H9 (cell line): ENCODE data around the gene MYBPHL. TPM values are rescaled to one million over a fixed set of nuclear protein-coding genes. Genes with fewer than 3 reads are reported as not detected.

Experiments used
- DNase-seq: peaks from one replicate; pipeline ENCODE4 v3.0.0-alpha.2; 2017
- H2AFZ ChIP-seq: one replicate; pipeline ENCODE4 v1.6.1; 2013; ENCODE audit warnings: mild to moderate bottlenecking, low read length, control low read depth, moderate library complexity
- H2AK5ac ChIP-seq: 2 replicates; pipeline ENCODE4 v1.6.1; 2013; ENCODE audit warnings: low read length, control low read depth, mixed read lengths; ENCODE audit not compliant: insufficient read length
- H2BK120ac ChIP-seq: one replicate; pipeline ENCODE4 v1.6.1; 2013; ENCODE audit warnings: low read depth, mild to moderate bottlenecking, low read length, control low read depth, inconsistent platforms; ENCODE audit not compliant: poor library complexity, severe bottlenecking
- H2BK12ac ChIP-seq: 2 replicates; pipeline ENCODE4 v1.6.1; 2013; ENCODE audit warnings: low read length, control low read depth, mixed read lengths, low read depth; ENCODE audit not compliant: insufficient read length
- H2BK15ac ChIP-seq: 2 replicates; pipeline ENCODE4 v1.6.1; 2013; ENCODE audit warnings: low read depth, low read length, control low read depth
- H2BK20ac ChIP-seq: one replicate; pipeline ENCODE4 v1.6.1; 2013; ENCODE audit warnings: low read depth, mild to moderate bottlenecking, low read length, control low read depth, inconsistent platforms; ENCODE audit not compliant: poor library complexity, severe bottlenecking
- H2BK5ac ChIP-seq: 2 replicates; pipeline ENCODE4 v1.6.1; 2013; ENCODE audit warnings: low read length, control low read depth, mixed read lengths; ENCODE audit not compliant: insufficient read length
- H3K14ac ChIP-seq: 2 replicates; pipeline ENCODE4 v1.6.1; 2013; ENCODE audit warnings: low read length, control low read depth; ENCODE audit not compliant: insufficient read depth
- H3K18ac ChIP-seq: 2 replicates; pipeline ENCODE4 v1.6.1; 2013; ENCODE audit warnings: low read depth, mild to moderate bottlenecking, mixed read lengths, low read length, control low read depth; ENCODE audit not compliant: insufficient read length
- H3K23ac ChIP-seq: 2 replicates; pipeline ENCODE4 v1.6.1; 2013; ENCODE audit warnings: low read length, control low read depth, mixed read lengths, low read depth; ENCODE audit not compliant: insufficient read length
- H3K23me2 ChIP-seq: 2 replicates; pipeline ENCODE4 v1.6.1; 2013; ENCODE audit warnings: low read depth, mild to moderate bottlenecking, mixed read lengths, low read length, control low read depth; ENCODE audit not compliant: insufficient read length, poor library complexity, severe bottlenecking
- H3K27ac ChIP-seq: 2 replicates; pipeline ENCODE4 v1.5.1; 2013; ENCODE audit warnings: low read length, control low read depth, mixed read lengths, low read depth; ENCODE audit not compliant: insufficient read length
- H3K27me3 ChIP-seq: 2 replicates; pipeline ENCODE4 v1.6.1; 2013; ENCODE audit warnings: low read length, control low read depth, inconsistent platforms; ENCODE audit not compliant: insufficient read depth
- H3K4ac ChIP-seq: 2 replicates; pipeline ENCODE4 v1.6.1; 2013; ENCODE audit warnings: low read depth, mild to moderate bottlenecking, control low read depth, inconsistent platforms, low read length, moderate library complexity
- H3K4me1 ChIP-seq: 2 replicates; pipeline ENCODE4 v1.6.1; 2013; ENCODE audit warnings: low read length, control low read depth, inconsistent platforms; ENCODE audit not compliant: insufficient read depth
- H3K4me2 ChIP-seq: 2 replicates; pipeline ENCODE4 v1.6.1; 2013; ENCODE audit warnings: low read length, control low read depth, mixed read lengths; ENCODE audit not compliant: insufficient read length, insufficient read depth
- H3K56ac ChIP-seq: 2 replicates; pipeline ENCODE4 v1.6.1; 2013; ENCODE audit warnings: low read depth, mild to moderate bottlenecking, mixed read lengths, low read length, control low read depth; ENCODE audit not compliant: insufficient read length
- H3K79me1 ChIP-seq: 2 replicates; pipeline ENCODE4 v1.6.1; 2013; ENCODE audit warnings: low read depth, mild to moderate bottlenecking, moderate library complexity, low read length, control low read depth, inconsistent platforms; ENCODE audit not compliant: insufficient read depth, poor library complexity, severe bottlenecking
- H3K79me2 ChIP-seq: 2 replicates; pipeline ENCODE4 v1.6.1; 2013; ENCODE audit warnings: low read length, control low read depth, inconsistent platforms; ENCODE audit not compliant: insufficient read depth
- H3K9ac ChIP-seq: 2 replicates; pipeline ENCODE4 v1.6.1; 2013; ENCODE audit warnings: low read length, control low read depth, mixed read lengths; ENCODE audit not compliant: insufficient read length; ENCODE audit errors: extremely low read depth
- H3K9me3 ChIP-seq: one replicate; pipeline ENCODE4 v1.6.1; 2013; ENCODE audit warnings: low read depth, low read length, inconsistent platforms; ENCODE audit not compliant: control insufficient read depth
- H3T11ph ChIP-seq: one replicate; pipeline ENCODE4 v1.6.1; 2013; ENCODE audit warnings: mild to moderate bottlenecking, low read length, control low read depth, inconsistent platforms
- H4K20me1 ChIP-seq: one replicate; pipeline ENCODE4 v1.6.1; 2013; ENCODE audit not compliant: control insufficient read depth, insufficient read length, insufficient read depth
- H4K5ac ChIP-seq: 2 replicates; pipeline ENCODE4 v1.6.1; 2013; ENCODE audit warnings: low read depth, mild to moderate bottlenecking, mixed read lengths, low read length, control low read depth; ENCODE audit not compliant: insufficient read length
- H4K8ac ChIP-seq: replicated peaks from 2 replicates; pipeline ENCODE4 v1.6.1; 2013; ENCODE audit warnings: low read length, control low read depth, mixed read lengths, low read depth; ENCODE audit not compliant: insufficient read length
- H4K91ac ChIP-seq: 2 replicates; pipeline ENCODE4 v1.6.1; 2013; ENCODE audit warnings: low read depth, mild to moderate bottlenecking, moderate library complexity, mixed read lengths, low read length, control low read depth; ENCODE audit not compliant: insufficient read length
- H3K27ac Mint-ChIP-seq, 3 experiments: 2 replicates in 2 of 3; 3 replicates in 1 of 3; pipeline ENCODE4 v1.8.0; 2020 to 2021; ENCODE audit warnings: mixed read lengths in 3 of 3, mild to moderate bottlenecking in 1 of 3, moderate library complexity in 1 of 3
- H3K27me3 Mint-ChIP-seq: 2 replicates; pipeline ENCODE4 v1.8.0; 2021; ENCODE audit warnings: low read depth, mild to moderate bottlenecking, moderate library complexity, mixed read lengths
- H3K36me3 Mint-ChIP-seq, 3 experiments: 2 replicates in 2 of 3; 3 replicates in 1 of 3; pipeline ENCODE4 v1.8.0; 2020 to 2021; ENCODE audit warnings: low read depth in 3 of 3, mixed read lengths in 3 of 3; ENCODE audit not compliant: insufficient read depth in 1 of 3
- H3K4me1 Mint-ChIP-seq, 2 experiments: 2 replicates each; pipeline ENCODE4 v1.8.0; 2020; ENCODE audit warnings: mixed read lengths in 2 of 2
- H3K4me3 Mint-ChIP-seq, 2 experiments: 2 replicates in 1 of 2; 3 replicates in 1 of 2; pipeline ENCODE4 v1.8.0; 2020 to 2021; ENCODE audit warnings: mild to moderate bottlenecking in 2 of 2, mixed read lengths in 2 of 2, moderate library complexity in 1 of 2
- H3K9me3 Mint-ChIP-seq, 2 experiments: 2 replicates in 1 of 2; 3 replicates in 1 of 2; pipeline ENCODE4 v1.8.0; 2020; ENCODE audit warnings: mild to moderate bottlenecking in 2 of 2, mixed read lengths in 2 of 2, moderate library complexity in 1 of 2
- CTCF ChIP-seq: fragments of 200-600 bp; sonication (generic); conservative IDR thresholded peaks from 3 replicates; pipeline ENCODE4 v1.8.0; 2021; ENCODE audit warnings: antibody characterized with exemption, mild to moderate bottlenecking
- WGBS: extraction: QIAGEN DNeasy Blood & Tissue Kit; methylation state at CpG from one replicate; pipeline ENCODE4 v1.1.7; 2013; ENCODE audit warnings: missing lambda C conversion rate, low lambda C conversion rate, mixed read lengths; ENCODE audit not compliant: insufficient read length; ENCODE audit errors: extremely low coverage; 5-methylcytosine and 5-hydroxymethylcytosine counted together
- total RNA-seq: library from RNA; stranded (reverse); gene quantifications from 2 replicates; pipeline ENCODE4 v1.2.1, GENCODE V29; 2021

Gene MYBPHL
- total RNA-seq, 1 experiment from 2014 or later = 0.59 TPM

GRCh38 chr1:109246141-109246551, 60.7 kb downstream of the MYBPHL start:
- no peak overlapping the region for H3K18ac ChIP-seq
- Mint-ChIP-seq H3K36me3 (peaks cover 6 to 9% (median 6%) of the 10 kb centered on the region in 3 experiments; a peak in 6 of 7 replicates), H3K27me3 (peaks cover 43% of the 10 kb centered on the region), H3K4me3 (no peak overlapping the region), H3K27ac (no peak overlapping the region), H3K4me1 (peaks cover 24 to 28% of the 10 kb centered on the region in 2 experiments), H3K9me3 (peaks cover 4 to 7% of the 10 kb centered on the region in 2 experiments; a peak in 4 of 5 replicates)
- H3K23ac ChIP-seq = no peak overlapping the region
- no peak overlapping the region for H3K14ac ChIP-seq
- H3K27ac ChIP-seq = no peak overlapping the region
- no peak overlapping the region for H3K56ac ChIP-seq
- no peak for TF ChIP-seq CTCF
- H2AK5ac ChIP-seq = no peak overlapping the region
- H3K4me2 ChIP-seq = no peak overlapping the region
- H3K9me3 ChIP-seq = no peaks in the 10 kb centered on the region
- no peak overlapping the region for H4K5ac ChIP-seq
- H2BK120ac ChIP-seq = no peak overlapping the region
- H3K4ac ChIP-seq = no peak overlapping the region
- H3K9ac ChIP-seq = no peak overlapping the region
- H3K23me2 ChIP-seq = no peaks in the 10 kb centered on the region
- no peaks in the 10 kb centered on the region for H3K79me2 ChIP-seq
- no CpG with 5 or more reads among the region's 7 CpGs for WGBS
- H3K79me1 ChIP-seq = no peaks in the 10 kb centered on the region
- H2BK5ac ChIP-seq = no peak overlapping the region
- no peak overlapping the region for H4K8ac ChIP-seq
- H2BK12ac ChIP-seq = no peak overlapping the region
- peaks cover 4% of the 10 kb centered on the region; the same call in 1 of the 2 replicates for H3K27me3 ChIP-seq
- no peaks in the 10 kb centered on the region for H4K20me1 ChIP-seq
- no peak overlapping the region for H2BK15ac ChIP-seq
- H3K4me1 ChIP-seq = peaks cover 3% of the 10 kb centered on the region; the same call in 1 of the 2 replicates
- no peak overlapping the region for H2BK20ac ChIP-seq
- no peak overlapping the region for H4K91ac ChIP-seq
- no peak overlapping the region for H2AFZ ChIP-seq
- peak; percentile 22 for DNase-seq
- no peak overlapping the region for H3T11ph ChIP-seq
